Left ventricle myocardium inferior (tissue), 1 donor: ENCODE results near the gene PLEKHJ1. TPM values are rescaled to one million over a fixed set of nuclear protein-coding genes. Genes with fewer than 3 reads are reported as not detected.

Source experiments
- DNase-seq: peaks from one replicate; pipeline ENCODE4 v3.0.0-alpha.2; 2020
- H3K27ac ChIP-seq: fragments of 200-600 bp; replicated peaks from 2 replicates; pipeline ENCODE4 v1.8.0; 2021
- H3K27me3 ChIP-seq: fragments of 200-600 bp; 2 replicates; pipeline ENCODE4 v1.8.0; 2021; ENCODE audit warnings: low read depth
- H3K36me3 ChIP-seq: fragments of 200-600 bp; 2 replicates; pipeline ENCODE4 v1.8.0; 2021
- H3K4me1 ChIP-seq: fragments of 200-600 bp; 2 replicates; pipeline ENCODE4 v1.8.0; 2021
- H3K4me3 ChIP-seq: fragments of 200-600 bp; 2 replicates; pipeline ENCODE4 v1.8.0; 2021; ENCODE audit warnings: mild to moderate bottlenecking, moderate library complexity
- H3K9me3 ChIP-seq: fragments of 200-600 bp; replicated peaks from 2 replicates; pipeline ENCODE4 v1.8.0; 2021
- CTCF ChIP-seq: fragments of 200-600 bp; IDR thresholded peaks from 2 replicates; pipeline ENCODE4 v1.8.0; 2021; ENCODE audit warnings: antibody characterized with exemption, mild to moderate bottlenecking, borderline replicate concordance
- intact Hi-C: fragments of 100-400 bp; cut with micrococcal nuclease; formaldehyde crosslinking; loops from one replicate; pipeline ENCODE4 v1.11.0; 2022
- total RNA-seq: library from RNA; stranded (reverse); fragmentation: NEBNext Ultra II Directional; extraction: Animal tissue kit (Norgen Biotek cat#: 25700); gene quantifications from one replicate; pipeline ENCODE4 v1.2.1, GENCODE V29; 2021
- donor health status: DM: no; HTN: yes; CAD: no; lungs with severe emphysema.

The PLEKHJ1 gene
- total RNA-seq, 1 donor from 2014 or later: 47.8 TPM

- intact Hi-C loops: no loop called here
- Histone ChIP-seq H3K4me1 (peaks cover 23% of the 10 kb centered on the region), H3K4me3 (no peak overlapping the region), H3K27me3 (peaks cover 23% of the 10 kb centered on the region), H3K27ac (no peak overlapping the region), H3K36me3 (no peaks in the 10 kb centered on the region), H3K9me3 (no peaks in the 10 kb centered on the region)
- no peak for DNase-seq
- no peak for TF ChIP-seq CTCF
These were observed 44.6 kb upstream of the PLEKHJ1 start for GRCh38 chr19:2280633-2281264.

GRCh38 chr19:2278459-2279158, 42.5 kb upstream of the PLEKHJ1 start:
- no peaks in the 10 kb centered on the region for H3K36me3 ChIP-seq
- intact Hi-C loops: no loop called here
- H3K4me1 ChIP-seq: peaks cover 41% of the 10 kb centered on the region
- H3K4me3 ChIP-seq: no peak overlapping the region
- no peak for TF ChIP-seq CTCF
- no peak overlapping the region for H3K27ac ChIP-seq
- H3K9me3 ChIP-seq: no peaks in the 10 kb centered on the region
- peaks cover 16% of the 10 kb centered on the region for H3K27me3 ChIP-seq
- DNase-seq: no peak

GRCh38 chr19:2277138-2277537, 41.0 kb upstream of the PLEKHJ1 start:
- intact Hi-C loops: no loop called here
- no peak for DNase-seq

GRCh38 chr19:2276429-2276986, 40.4 kb upstream of the PLEKHJ1 start:
- intact Hi-C loops: no loop called here
- H3K4me3 ChIP-seq: peak overlapping the region; percentile 32
- H3K4me1 ChIP-seq: peaks cover 48% of the 10 kb centered on the region
- H3K27me3 ChIP-seq: no peaks in the 10 kb centered on the region
- H3K9me3 ChIP-seq: no peaks in the 10 kb centered on the region
- DNase-seq: no peak
- H3K36me3 ChIP-seq: peaks cover 20% of the 10 kb centered on the region
- TF ChIP-seq CTCF: no peak
- peak overlapping the region; percentile 56 for H3K27ac ChIP-seq

More at GRCh38 chr19:2277138-2277537, 41.0 kb upstream of the PLEKHJ1 start:
- H3K9me3 ChIP-seq: no peaks in the 10 kb centered on the region
- H3K4me3 ChIP-seq: no peak overlapping the region
- H3K27me3 ChIP-seq: peaks cover 4% of the 10 kb centered on the region
- H3K27ac ChIP-seq: no peak overlapping the region
- H3K36me3 ChIP-seq: peaks cover 14% of the 10 kb centered on the region
- TF ChIP-seq CTCF: no peak
- peaks cover 48% of the 10 kb centered on the region for H3K4me1 ChIP-seq

- intact Hi-C loops: no loop called here
- Histone ChIP-seq H3K27ac (peak overlapping the region; percentile 56), H3K27me3 (no peaks in the 10 kb centered on the region), H3K9me3 (no peaks in the 10 kb centered on the region), H3K4me3 (peak overlapping the region; percentile 32), H3K36me3 (peaks cover 26% of the 10 kb centered on the region), H3K4me1 (peaks cover 55% of the 10 kb centered on the region)
- peak; percentile 60 for DNase-seq
- no peak for TF ChIP-seq CTCF
These were observed 39.7 kb upstream of the PLEKHJ1 start for GRCh38 chr19:2275588-2276428.
